ENCODE data around the gene ZBTB46.

GRCh38 chr20:63705232-63706026 lies 125.6 kb downstream of the ZBTB46 start:
- TF ChIP-seq CTCF (conservative IDR thresholded peaks at IDR 0.05; ENCODE audit: low read length), result no peak
- TF ChIP-seq EZH2phosphoT487 (IDR thresholded peaks at IDR 0.05; ENCODE audit: borderline replicate concordance), result no peak
